Measurements from ENCODE around the gene PTPN9. TPM values are rescaled to one million over a fixed set of nuclear protein-coding genes. Genes with fewer than 3 reads are reported as not detected.
A peak's percentile ranks its signal among the peaks of the same experiment; 100 is the strongest.

Gene PTPN9
- total and polyA plus RNA-seq, 2 of the 13 experiments (the other 11 are each of a cell fraction or from before 2014, with no cell fraction given), result 16.6 to 19.9 TPM

DNA sequence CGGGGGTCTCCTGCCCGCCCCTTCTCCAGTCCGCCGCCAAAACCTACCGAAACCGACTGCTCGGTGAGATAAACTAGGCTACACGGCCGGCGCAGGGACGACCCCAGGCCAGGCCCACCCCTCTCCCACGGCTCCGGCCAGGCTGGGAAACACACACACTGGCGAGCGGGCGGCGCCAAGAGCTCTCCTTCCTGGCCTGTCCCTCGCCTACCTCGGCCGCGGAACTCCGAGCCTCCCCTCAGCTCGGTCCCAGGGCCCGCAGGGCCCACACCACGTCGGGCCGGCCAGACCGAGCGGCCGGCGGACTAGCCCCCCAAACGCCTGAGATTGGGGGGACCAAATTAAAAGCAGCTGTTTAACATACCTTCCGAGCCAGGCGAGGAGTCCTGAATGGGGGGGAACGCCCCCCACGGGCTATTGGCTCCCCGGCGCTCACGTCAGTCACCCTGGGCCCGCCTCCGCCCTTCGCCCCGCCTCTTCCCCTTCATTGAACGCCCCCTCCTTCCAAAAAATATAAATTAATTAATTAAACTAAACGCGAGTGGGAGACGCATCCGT is 123.6 kb downstream of the PTPN9 start (continued):
- TF ChIP-seq NCOA1 (CRISPR knock-in tag; IDR thresholded peaks at IDR 0.05) (no peak), ARNTL (CRISPR knock-in tag; IDR thresholded peaks at IDR 0.05) (no peak), RARA (CRISPR knock-in tag; IDR thresholded peaks at IDR 0.05) (no peak), RXRA (CRISPR knock-in tag; IDR thresholded peaks at IDR 0.05) (no peak), ZNF569 (CRISPR knock-in tag; IDR thresholded peaks at IDR 0.05; ENCODE audit: borderline replicate concordance) (no peak), ZNF333 (CRISPR knock-in tag; IDR thresholded peaks at IDR 0.05; ENCODE audit: borderline replicate concordance) (no peak), PITX1 (CRISPR knock-in tag; IDR thresholded peaks at IDR 0.05) (0 out of 2 replicates have a peak, but pooled peaks have one; percentile 38), RAD21 (CRISPR knock-in tag; IDR thresholded peaks at IDR 0.05) (0 out of 2 replicates have a peak, but pooled peaks have one; percentile 6), LBX2 (CRISPR knock-in tag; IDR thresholded peaks at IDR 0.05; ENCODE audit: borderline replicate concordance) (no peak), PHF5A (CRISPR knock-in tag; IDR thresholded peaks at IDR 0.05; ENCODE audit: low read depth, unreplicated experiment) (no peak), ZNF225 (CRISPR knock-in tag; IDR thresholded peaks at IDR 0.05) (no peak), ZNF770 (CRISPR knock-in tag; IDR thresholded peaks at IDR 0.05) (no peak), NCOA5 (CRISPR knock-in tag; IDR thresholded peaks at IDR 0.05) (no peak), MYC (CRISPR knock-in tag; IDR thresholded peaks at IDR 0.05; ENCODE audit: borderline replicate concordance) (no peak), TMF1 (CRISPR knock-in tag; IDR thresholded peaks at IDR 0.05; ENCODE audit: low read depth) (no peak), ZNF282 (IDR thresholded peaks at IDR 0.05; ENCODE audit: partially characterized antibody) (no peak), HNRNPL (IDR thresholded peaks at IDR 0.05; ENCODE audit: low read depth, low read length) (no peak), NR2F6 (IDR thresholded peaks at IDR 0.05) (no peak), NR2F6 (CRISPR knock-in tag; IDR thresholded peaks at IDR 0.05) (no peak), KDM1A (CRISPR knock-in tag; IDR thresholded peaks at IDR 0.05) (no peak), PLSCR1 (CRISPR knock-in tag; IDR thresholded peaks at IDR 0.05; ENCODE audit: borderline replicate concordance) (no peak), ZNF44 (CRISPR knock-in tag; IDR thresholded peaks at IDR 0.05) (no peak), MIER3 (CRISPR knock-in tag; IDR thresholded peaks at IDR 0.05; ENCODE audit: borderline replicate concordance) (no peak), YY1 (IDR thresholded peaks at IDR 0.05; ENCODE audit: insufficient read depth, insufficient replicate concordance, low read depth, low read length) (no peak), HDAC6 (IDR thresholded peaks at IDR 0.05; ENCODE audit: low read depth, low read length) (no peak), RCOR2 (CRISPR knock-in tag; IDR thresholded peaks at IDR 0.05) (no peak), SNAI1 (CRISPR knock-in tag; IDR thresholded peaks at IDR 0.05; ENCODE audit: borderline replicate concordance) (no peak)
- TF ChIP-seq, protein P1, sequence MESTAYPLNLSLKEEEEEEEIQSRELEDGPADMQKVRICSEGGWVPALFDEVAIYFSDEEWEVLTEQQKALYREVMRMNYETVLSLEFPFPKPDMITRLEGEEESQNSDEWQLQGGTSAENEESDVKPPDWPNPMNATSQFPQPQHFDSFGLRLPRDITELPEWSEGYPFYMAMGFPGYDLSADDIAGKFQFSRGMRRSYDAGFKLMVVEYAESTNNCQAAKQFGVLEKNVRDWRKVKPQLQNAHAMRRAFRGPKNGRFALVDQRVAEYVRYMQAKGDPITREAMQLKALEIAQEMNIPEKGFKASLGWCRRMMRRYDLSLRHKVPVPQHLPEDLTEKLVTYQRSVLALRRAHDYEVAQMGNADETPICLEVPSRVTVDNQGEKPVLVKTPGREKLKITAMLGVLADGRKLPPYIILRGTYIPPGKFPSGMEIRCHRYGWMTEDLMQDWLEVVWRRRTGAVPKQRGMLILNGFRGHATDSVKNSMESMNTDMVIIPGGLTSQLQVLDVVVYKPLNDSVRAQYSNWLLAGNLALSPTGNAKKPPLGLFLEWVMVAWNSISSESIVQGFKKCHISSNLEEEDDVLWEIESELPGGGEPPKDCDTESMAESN (CRISPR knock-in tag; conservative IDR thresholded peaks at IDR 0.05), result peak; percentile 9; the same call in 1 of the 2 replicates

All from HepG2 (cell line).